Activated T-cell treated with anti-CD3 and anti-CD28 coated beads for 1 hour (primary cell): ENCODE data around the gene SPEF2.
"Not testable (repeated sequence)": the region's sequence is repeated elsewhere in the genome, so short reads cannot be mapped to it uniquely, and the experiment has no call there.

Source experiments
- DNase-seq: peaks from one replicate; pipeline ENCODE4 v3.0.0-alpha.2; 2020; ENCODE audit warnings: low read depth

SPEF2 gene

GRCh38 chr5:35651002-35651756 lies 33.5 kb downstream of the SPEF2 start:
- DNase-seq, result peak; percentile 40

DNA sequence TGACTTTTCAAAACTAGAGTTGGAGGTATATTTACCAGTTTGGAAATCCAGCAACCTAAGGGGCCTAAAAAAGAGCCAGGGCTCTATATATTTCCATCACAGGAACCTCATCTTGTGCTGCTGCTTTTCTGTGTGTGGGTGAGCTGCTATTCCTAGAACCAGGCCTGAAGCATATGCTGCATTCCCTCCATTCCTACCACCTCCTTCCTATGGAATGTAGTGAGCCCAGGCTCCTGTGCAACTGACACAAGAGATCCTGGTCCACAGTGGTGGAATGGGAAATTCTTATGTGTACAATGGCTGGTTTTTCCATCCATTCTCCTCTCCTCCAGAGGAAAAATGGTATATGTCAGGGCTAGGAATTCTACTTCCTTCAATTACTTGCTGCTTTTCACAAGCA lies 39.1 kb downstream of the SPEF2 start:
- DNase-seq, result no peak

DNA sequence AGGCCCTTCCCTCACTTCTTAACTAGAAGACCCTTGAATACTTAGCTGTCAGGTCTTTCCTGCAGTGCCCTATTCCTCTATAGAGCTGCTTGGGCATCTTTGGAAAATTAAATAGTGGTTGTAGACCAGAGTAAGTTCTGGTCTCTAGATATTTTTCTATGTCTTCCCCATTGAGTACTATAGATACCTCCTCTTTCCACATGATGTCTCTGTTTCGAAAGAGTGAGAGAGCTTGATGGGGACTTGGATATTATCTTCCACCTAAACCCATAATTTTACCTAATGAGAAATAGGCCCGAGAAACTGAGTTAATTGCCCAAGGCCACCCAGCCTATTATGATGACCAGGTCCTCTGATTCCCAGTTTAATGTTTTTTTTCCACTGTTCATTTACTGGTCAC lies 40.2 kb downstream of the SPEF2 start:
- no peak for DNase-seq

- no peak for DNase-seq
These were observed 41.9 kb downstream of the SPEF2 start for GRCh38 chr5:35659556-35659955.

DNA sequence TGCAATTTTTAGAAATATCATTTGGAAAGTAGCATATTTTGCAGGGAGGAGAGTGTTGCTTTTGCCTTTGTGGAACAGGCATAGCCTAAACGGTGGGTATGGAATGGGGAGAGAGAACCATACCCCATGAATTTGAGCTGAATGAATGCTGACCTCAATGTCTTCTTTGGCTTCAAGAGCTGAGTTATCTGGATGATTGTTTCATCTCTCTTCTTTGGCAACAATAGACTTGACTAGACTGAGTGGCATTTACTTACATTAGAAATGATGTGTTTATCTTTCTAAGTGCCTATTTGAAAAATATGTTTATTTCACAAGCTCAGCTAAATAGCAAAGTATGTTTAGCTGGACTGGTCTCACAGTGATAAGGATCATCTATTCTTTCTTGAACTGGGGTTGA lies 42.8 kb downstream of the SPEF2 start:
- DNase-seq, result no peak

GRCh38 chr5:35664584-35664983 lies 46.9 kb downstream of the SPEF2 start:
- DNase-seq, result no peak

GRCh38 chr5:35665096-35665495 lies 47.4 kb downstream of the SPEF2 start:
- DNase-seq, result no peak

DNA sequence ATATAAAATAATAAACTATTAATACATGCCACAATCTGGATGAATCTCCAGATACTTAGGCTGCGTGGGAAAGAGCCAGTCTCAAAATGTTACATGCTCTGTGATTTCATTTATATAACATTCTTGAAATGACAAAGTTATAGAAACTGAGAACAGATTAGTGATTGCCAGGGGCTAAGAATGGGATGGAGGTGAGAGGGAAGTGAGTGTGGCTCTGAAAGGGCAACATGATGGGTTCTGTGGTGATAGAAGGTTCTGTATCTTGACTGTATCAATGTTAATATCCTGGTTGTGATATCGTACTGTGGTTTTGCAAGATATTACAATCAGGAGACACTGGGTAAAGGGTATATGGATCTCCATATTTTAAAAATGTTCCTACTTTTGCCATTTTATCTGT lies 50.7 kb downstream of the SPEF2 start:
- no peak for DNase-seq

GRCh38 chr5:35668794-35669193 lies 51.1 kb downstream of the SPEF2 start:
- DNase-seq, result no peak

GRCh38 chr5:35671541-35672295 lies 54.1 kb downstream of the SPEF2 start:
- no peak for DNase-seq

DNA sequence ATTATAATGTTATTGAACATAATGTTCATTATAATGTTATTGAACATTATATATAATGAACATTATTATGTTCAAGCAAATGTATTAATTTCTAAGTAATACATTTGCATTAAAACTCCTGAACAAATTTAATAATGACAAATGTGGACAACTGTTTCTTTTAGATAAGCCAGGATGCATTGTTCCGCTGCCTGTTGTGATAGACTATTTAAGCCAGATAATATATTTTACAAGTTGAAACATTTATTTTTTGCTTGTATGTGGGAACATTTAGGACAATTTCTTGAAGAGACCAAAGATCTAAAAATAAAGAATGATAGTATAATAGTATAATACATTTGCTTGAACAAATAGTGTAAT lies 54.6 kb downstream of the SPEF2 start:
- DNase-seq, result not testable (repeated sequence)

DNA sequence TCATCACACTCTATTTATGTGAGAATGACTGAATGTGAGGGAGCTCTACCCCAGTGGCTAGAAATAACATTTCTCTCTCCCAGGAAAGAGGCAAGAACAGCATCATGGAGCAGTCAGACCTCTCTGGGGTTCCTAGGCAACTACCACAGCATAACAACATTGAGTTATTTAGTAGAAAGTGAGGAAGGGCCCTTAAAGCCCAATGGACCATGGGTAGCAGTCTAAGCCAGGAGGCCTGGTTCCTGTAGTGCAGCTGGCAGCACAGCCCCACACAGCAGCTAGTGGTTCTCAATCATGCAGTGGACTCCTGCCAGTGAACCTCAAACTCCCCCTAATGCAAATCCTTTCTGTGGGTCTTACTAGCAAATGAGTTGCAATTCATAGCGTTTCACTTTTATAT lies 55.3 kb downstream of the SPEF2 start:
- no peak for DNase-seq

DNA sequence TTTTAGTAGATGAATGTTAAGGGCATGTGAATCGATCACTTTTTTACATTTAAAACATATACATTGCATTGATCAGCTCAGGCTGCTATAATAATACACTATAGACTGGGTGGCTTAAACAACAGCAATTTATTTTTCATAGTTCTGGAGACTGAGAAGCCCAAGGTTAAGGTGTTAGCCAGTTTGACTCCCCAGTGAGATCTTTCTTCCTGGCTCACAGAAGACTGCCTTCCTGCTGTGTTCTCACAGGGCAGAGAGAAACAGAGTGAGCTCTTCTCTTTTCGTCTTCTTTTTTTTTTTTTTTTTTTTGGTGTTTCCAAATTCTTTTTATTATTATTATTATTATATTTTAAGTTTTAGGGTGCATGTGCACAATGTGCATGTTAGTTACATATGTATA lies 56.4 kb downstream of the SPEF2 start:
- no peak for DNase-seq

DNA sequence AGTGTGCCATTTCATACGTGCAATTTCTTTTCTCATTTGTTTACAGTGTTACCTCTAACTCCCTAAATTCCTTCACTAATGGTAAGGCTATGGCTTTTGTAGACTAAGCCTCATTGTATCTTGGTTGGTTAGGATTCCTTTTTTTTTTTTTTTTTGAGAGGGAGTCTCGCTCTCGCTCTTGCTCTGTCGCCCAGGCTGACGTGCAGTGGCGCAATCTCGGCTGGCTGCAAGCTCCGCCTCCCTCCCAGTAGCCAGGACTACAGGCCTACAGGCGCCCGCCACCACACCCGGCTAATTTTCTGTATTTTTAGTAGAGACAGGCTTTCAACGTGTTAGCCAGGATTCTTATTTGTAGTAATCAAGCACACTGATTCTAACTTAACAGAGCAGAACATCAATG lies 57.7 kb downstream of the SPEF2 start:
- no peak for DNase-seq

GRCh38 chr5:35677878-35678277 lies 60.2 kb downstream of the SPEF2 start:
- no peak for DNase-seq

DNA sequence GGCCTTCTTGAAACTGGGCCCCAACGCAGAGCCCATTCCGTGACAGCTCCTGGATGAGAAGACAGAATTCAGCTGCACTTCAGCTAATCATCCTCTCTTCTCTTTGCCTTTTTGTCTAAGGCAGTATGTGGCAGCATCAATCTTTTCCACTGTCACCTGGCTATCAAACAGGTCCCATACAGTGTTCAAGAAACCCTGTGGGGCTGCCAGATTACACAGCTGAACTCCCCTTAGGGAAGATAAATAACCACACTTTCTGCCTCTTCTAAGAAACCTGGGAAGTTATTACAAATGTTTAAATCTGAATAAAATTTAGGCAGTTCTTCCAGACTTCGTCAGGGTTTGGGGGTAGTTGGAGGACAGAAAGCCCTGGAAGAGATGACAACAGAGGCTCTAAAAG lies 61.0 kb downstream of the SPEF2 start:
- DNase-seq, result no peak

- DNase-seq, result no peak
These were observed 61.7 kb downstream of the SPEF2 start for GRCh38 chr5:35679357-35679756.

- no peak for DNase-seq
These were observed 64.2 kb downstream of the SPEF2 start for GRCh38 chr5:35681911-35682310.

DNA sequence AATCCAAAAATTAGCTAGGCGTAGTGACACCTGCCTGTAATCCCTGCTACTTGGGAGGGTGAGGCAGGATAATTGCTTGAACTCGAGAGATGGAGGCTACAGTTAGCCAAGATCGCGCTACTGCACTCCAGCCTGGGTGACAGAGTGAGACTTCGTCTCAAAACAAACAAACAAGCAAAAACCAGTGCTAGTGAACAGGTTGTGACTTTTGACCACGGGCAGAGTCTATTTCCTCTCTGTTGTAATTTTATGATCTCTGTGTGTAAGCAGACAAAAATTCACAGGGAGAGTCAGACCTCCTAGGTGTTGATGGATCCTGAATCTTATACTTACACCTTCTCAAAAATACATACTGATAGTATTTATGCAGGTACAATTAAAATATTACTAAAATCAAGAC lies 65.8 kb downstream of the SPEF2 start:
- no peak for DNase-seq

- no peak for DNase-seq
These were observed 67.5 kb downstream of the SPEF2 start for GRCh38 chr5:35685161-35685560.

- no peak for DNase-seq
These were observed 70.3 kb downstream of the SPEF2 start for GRCh38 chr5:35687961-35688360.

GRCh38 chr5:35694481-35694880 lies 76.8 kb downstream of the SPEF2 start:
- no peak for DNase-seq

- no peak for DNase-seq
These were observed 80.6 kb downstream of the SPEF2 start for GRCh38 chr5:35698047-35698808.
